ENCODE data around the gene ARPP21. TPM values are rescaled to one million over a fixed set of nuclear protein-coding genes. Genes with fewer than 3 reads are reported as not detected.

Gene ARPP21
- not detected in 2 replicates for total RNA-seq

DNA sequence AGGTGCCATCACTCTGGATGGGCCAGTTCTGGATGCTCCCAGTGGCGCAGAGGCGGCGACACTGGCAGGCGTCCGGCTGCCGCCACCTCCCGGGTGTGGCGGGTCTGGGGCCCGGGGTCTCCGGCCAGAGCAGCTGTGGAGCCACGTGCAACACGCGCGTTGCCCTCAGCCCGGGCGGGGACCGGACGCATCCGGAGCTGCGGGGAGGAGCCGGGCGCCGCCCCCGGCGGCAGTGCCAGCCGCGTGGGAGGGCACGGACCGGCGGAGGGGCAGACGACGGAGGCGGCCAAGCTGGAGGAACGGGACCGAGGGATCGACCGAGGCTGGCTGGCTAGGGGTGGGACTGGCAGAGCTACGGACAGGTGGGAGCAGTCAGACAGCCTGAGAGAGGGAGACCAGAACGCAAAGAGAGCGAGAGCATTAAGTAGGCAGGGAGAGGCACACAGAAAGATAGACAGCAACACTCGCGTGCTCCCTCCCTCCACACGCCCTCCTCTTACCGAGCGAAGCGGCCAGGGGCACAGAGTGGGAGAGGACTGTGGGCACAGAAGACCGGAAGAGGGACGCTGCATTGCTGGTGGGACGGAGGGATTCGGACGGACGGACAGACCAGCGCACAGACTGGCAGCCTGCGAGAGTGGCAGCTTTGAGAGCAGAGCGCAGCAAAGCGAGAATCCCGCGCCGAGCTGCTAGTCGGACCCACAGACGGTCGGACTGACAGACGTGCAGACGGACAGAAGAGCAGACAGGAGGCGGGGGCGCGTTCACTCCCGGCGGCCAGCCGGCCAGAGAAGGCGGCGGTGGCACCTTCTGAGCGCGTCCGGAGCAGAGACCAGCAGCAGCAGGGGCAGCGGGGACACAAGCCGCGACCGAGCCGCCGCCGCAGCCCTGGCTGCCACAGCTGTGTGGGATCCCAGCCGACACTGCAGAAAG, at the start of gene ARPP21:
TSS of gene ARPP21 (plus strand) at position 272 of the 933 bp plus-strand sequence. CDS start 42,227 bp downstream, outside the sequence.

Small RNA genes lying within 50 kb of the gene (small RNA-seq; reads per million reads assigned to genes)
- 2.8 reads per million, percentile 62 among the genes with 10 or more reads in this experiment for gene MIR128-2
